Measurements from ENCODE around the gene ZG16B.

GRCh38 chr16:2835638-2836493 is 5.8 kb downstream of the ZG16B start:
- TF ChIP-seq CTCF (IDR thresholded peaks at IDR 0.05 in 8 of 11, conservative IDR thresholded peaks at IDR 0.05 in 3 of 11) (no peak), POLR2A (IDR thresholded peaks at IDR 0.05) (no peak)

Data from spleen (tissue), 7 donors.